C4-2B (cell line): ENCODE data around the gene CCR6.

Experiments
- ZFX ChIP-seq: fragments of 450-650 bp; IDR thresholded peaks from 2 replicates; pipeline ENCODE4 v1.6.1; 2017
- TF ChIP-seq, protein P1 (sequence below): fragments of 450-650 bp; conservative IDR thresholded peaks from 2 replicates; pipeline ENCODE4 v1.5.1; 2017; ENCODE audit warnings: mild to moderate bottlenecking

DNA sequence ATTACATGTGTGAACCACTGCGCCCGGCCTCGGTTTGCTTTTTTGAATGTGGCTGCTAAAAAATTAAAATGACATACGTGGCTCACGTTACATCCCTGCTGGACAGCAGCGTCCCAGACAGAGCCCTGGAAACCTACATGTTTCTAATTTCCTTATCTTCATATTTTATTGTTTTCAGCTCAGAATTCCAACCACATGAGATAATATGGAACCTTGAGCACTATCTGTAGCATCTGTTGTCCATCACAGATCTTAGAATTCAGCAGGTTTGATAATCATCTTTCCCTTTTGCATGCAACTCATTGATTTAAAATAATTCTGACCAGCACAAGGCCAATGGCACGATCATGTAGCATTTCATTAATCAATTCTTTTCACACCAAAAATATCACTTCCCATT, 25.9 kb upstream of the CCR6 start:
- TF ChIP-seq, protein P1, sequence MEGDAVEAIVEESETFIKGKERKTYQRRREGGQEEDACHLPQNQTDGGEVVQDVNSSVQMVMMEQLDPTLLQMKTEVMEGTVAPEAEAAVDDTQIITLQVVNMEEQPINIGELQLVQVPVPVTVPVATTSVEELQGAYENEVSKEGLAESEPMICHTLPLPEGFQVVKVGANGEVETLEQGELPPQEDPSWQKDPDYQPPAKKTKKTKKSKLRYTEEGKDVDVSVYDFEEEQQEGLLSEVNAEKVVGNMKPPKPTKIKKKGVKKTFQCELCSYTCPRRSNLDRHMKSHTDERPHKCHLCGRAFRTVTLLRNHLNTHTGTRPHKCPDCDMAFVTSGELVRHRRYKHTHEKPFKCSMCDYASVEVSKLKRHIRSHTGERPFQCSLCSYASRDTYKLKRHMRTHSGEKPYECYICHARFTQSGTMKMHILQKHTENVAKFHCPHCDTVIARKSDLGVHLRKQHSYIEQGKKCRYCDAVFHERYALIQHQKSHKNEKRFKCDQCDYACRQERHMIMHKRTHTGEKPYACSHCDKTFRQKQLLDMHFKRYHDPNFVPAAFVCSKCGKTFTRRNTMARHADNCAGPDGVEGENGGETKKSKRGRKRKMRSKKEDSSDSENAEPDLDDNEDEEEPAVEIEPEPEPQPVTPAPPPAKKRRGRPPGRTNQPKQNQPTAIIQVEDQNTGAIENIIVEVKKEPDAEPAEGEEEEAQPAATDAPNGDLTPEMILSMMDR: no peak
- no peak for TF ChIP-seq ZFX
